NCI-H1048 (cell line): Measurements from ENCODE around the gene IL21R.

Source experiments
- DNase-seq: peaks from one replicate; lab custom pipeline; 2025; lab: John Stamatoyannopoulos, UW

The IL21R gene

GRCh38 chr16:27463741-27464591 is 62.0 kb downstream of the IL21R start:
- no peak for DNase-seq

- DNase-seq: no peak
Measured at GRCh38 chr16:27464626-27465482, 62.9 kb downstream of the IL21R start.

DNA sequence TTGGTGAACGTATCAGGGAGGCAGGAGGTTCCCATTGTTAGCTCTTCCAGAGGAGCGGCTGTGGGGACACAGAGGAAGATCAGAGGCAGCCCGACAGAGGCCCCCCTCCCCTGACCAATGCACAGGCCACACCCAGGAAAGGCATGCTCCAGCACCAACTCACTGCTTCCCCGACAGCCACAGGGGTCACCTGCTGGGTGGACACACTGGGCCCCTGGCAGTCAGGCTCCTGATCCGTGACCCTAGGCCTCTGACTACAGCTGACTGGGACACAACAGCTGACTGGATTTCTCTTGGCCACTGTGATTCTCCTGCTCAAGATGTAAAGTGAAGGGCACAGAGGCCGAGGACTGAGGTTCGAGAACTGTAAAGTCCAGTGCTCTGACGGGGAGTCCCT is 63.5 kb downstream of the IL21R start:
- DNase-seq: no peak

- DNase-seq: no peak
Measured at GRCh38 chr16:27468941-27469531, 67.1 kb downstream of the IL21R start.

- no peak for DNase-seq
Measured at GRCh38 chr16:27470567-27471431, 68.8 kb downstream of the IL21R start.

DNA sequence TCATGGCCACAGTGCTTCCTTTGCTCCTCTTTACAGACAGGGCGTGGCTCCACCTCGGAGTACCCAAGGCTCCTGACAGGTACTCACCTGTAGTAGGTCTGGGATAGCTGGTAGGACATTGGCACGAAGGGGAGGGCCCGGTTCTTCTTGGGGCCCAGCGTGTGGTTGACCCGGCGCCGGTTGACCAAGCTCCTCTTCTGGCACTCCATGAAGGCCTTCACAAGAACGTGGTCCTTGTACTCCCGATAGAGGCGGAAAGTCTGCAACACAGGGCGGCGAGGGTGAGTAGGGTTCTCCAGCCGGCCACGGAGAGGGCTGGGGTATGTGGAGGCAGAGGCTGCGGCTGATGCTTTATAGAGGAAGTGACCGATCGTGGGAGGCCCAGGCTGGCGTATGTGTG is 69.7 kb downstream of the IL21R start:
- no peak for DNase-seq

DNA sequence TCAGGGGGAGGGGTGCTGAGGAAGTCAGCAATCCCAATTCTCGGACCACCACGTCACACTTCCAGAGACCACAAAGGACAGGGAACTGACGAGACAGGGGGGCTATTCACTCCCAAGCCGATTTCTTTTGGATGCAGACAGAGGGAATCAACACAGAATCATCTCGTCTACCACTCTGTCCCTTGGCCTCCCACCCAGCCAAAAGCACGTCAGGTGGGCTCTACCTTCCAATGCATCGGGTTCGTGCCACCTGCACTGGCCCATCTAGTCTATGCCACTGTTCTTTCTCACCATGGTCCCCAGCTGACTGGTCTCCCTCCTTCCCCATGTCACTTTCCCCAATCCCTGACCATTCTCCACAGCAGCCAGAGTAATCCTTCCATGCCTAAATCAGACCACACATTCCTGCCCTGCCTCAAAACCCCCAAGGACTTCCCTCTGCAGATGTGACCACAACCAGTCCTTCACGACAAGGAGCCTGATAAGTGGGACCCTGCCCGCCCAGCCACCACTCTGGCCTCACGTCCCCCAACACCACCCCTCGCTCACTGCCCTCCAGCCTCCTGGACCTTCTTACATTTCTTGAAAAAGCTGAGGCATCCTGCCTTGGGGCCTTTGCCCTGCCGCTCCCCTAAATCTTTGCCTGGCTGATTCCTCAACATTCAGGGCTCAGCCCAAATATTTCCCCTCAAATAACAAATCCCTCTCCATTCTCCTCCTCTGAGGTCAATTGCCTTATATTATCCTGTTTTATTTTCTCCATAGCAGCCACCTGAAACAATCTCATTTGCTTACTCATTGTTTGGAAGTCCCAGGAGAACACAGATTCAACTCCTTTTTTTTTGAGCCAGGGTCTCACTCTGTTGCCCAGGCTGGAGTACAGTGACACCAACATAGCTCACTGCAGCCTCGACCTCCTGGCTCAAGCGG is 70.4 kb downstream of the IL21R start:
- no peak for DNase-seq

GRCh38 chr16:27473101-27473900 is 71.3 kb downstream of the IL21R start:
- DNase-seq: no peak

GRCh38 chr16:27474041-27474440 is 72.1 kb downstream of the IL21R start:
- no peak for DNase-seq

GRCh38 chr16:27474921-27475320 is 72.9 kb downstream of the IL21R start:
- DNase-seq: no peak

DNA sequence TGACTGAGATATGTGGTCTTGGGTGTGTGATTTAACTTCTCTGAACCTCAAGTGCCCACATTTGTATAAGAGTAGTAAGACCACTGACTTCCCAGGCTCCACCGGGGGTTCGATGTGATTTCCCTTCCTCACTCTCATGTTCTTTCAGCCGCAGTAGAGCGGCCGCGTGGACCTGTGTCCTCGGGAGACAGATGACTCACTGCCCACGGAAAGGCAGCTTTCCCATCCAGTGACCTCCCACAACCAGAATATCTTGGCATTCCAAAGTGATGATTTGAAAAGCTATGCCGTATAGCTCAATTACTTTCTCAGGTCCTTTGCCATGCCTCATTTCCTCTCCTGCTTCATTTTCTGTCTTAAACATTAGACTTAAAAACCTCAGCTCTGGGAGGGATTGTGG is 73.6 kb downstream of the IL21R start:
- DNase-seq: no peak

- no peak for DNase-seq
Measured at GRCh38 chr16:27476240-27476639, 74.3 kb downstream of the IL21R start.

- DNase-seq: no peak
Measured at GRCh38 chr16:27480761-27481160, 78.8 kb downstream of the IL21R start.

- DNase-seq: no peak
Measured at GRCh38 chr16:27481282-27481934, 79.4 kb downstream of the IL21R start.

GRCh38 chr16:27482397-27483087 is 80.6 kb downstream of the IL21R start:
- DNase-seq: no peak

GRCh38 chr16:27483088-27483437 is 81.1 kb downstream of the IL21R start:
- DNase-seq: no peak

- no peak for DNase-seq
Measured at GRCh38 chr16:27483624-27484023, 81.7 kb downstream of the IL21R start.

- DNase-seq: no peak
Measured at GRCh38 chr16:27485126-27485525, 83.2 kb downstream of the IL21R start.

GRCh38 chr16:27485811-27486210 is 83.8 kb downstream of the IL21R start:
- no peak for DNase-seq
